SU-DHL-6 (cell line): ENCODE measurements around the gene SLC9A9.
"Not testable (repeated sequence)": the region's sequence is repeated elsewhere in the genome, so short reads cannot be mapped to it uniquely, and the experiment has no call there.

ENCODE experiments used
- H2AFZ ChIP-seq: fragments of 200-600 bp; sonication (generic); 2 replicates; pipeline ENCODE4 v1.6.1; 2014; ENCODE audit warnings: low read depth, mild to moderate bottlenecking, moderate library complexity, mixed read lengths, antibody characterized with exemption, low read length; ENCODE audit not compliant: severe bottlenecking
- H3F3A ChIP-seq: fragments of 200-600 bp; shearing (Covaris generic); 2 replicates; pipeline ENCODE4 v1.6.0; 2016; ENCODE audit warnings: antibody characterized with exemption, mild to moderate bottlenecking; ENCODE audit not compliant: insufficient read depth
- H3K27ac ChIP-seq: fragments of 200-600 bp; sonication (generic); 2 replicates; pipeline ENCODE4 v1.5.1; 2016; ENCODE audit warnings: low read depth, mild to moderate bottlenecking, low read length, moderate library complexity, mixed read lengths
- H3K27me3 ChIP-seq: fragments of 200-600 bp; sonication (generic), shearing (Covaris generic); 2 replicates; pipeline ENCODE4 v1.6.0; 2014; ENCODE audit warnings: mild to moderate bottlenecking, low read length
- H3K36me3 ChIP-seq: fragments of 200-600 bp; sonication (generic); 2 replicates; pipeline ENCODE4 v1.6.1; 2014; ENCODE audit warnings: mild to moderate bottlenecking, low read length, mixed read lengths
- H3K4me2 ChIP-seq: fragments of 300-600, 200-600 bp; shearing (Covaris generic), sonication (generic); 2 replicates; pipeline ENCODE4 v1.6.0; 2014; ENCODE audit warnings: low read length, low read depth, mild to moderate bottlenecking; ENCODE audit not compliant: poor library complexity, severe bottlenecking
- H3K4me3 ChIP-seq: fragments of 200-600 bp; sonication (generic); 2 replicates; pipeline ENCODE4 v1.5.1; 2014; ENCODE audit warnings: antibody characterized with exemption, low read length, mild to moderate bottlenecking, mixed read lengths; ENCODE audit not compliant: insufficient read depth, poor library complexity, severe bottlenecking
- H3K79me2 ChIP-seq: fragments of 200-600 bp; sonication (generic); 2 replicates; pipeline ENCODE4 v1.6.1; 2014; ENCODE audit warnings: mild to moderate bottlenecking, low read length, moderate library complexity; ENCODE audit not compliant: insufficient read depth
- H3K9ac ChIP-seq: fragments of 200-600 bp; sonication (generic); 2 replicates; pipeline ENCODE4 v1.7.0; 2014; ENCODE audit warnings: mild to moderate bottlenecking, low read length
- H3K9me2 ChIP-seq: fragments of 200-600 bp; sonication (generic); replicated peaks from 2 replicates; pipeline ENCODE4 v1.6.1; 2014; ENCODE audit warnings: low read length; ENCODE audit not compliant: insufficient read depth
- H3K9me3 ChIP-seq: fragments of 200-600 bp; sonication (generic); 2 replicates; pipeline ENCODE4 v1.6.1; 2014; ENCODE audit warnings: low read length, mixed read lengths; ENCODE audit not compliant: insufficient read depth
- H4K20me1 ChIP-seq: fragments of 200-600 bp; sonication (generic); 2 replicates; pipeline ENCODE4 v1.6.1; 2014; ENCODE audit warnings: low read depth, mild to moderate bottlenecking, antibody characterized with exemption, low read length, moderate library complexity, mixed read lengths
- EZH2phosphoT487 ChIP-seq: fragments of 200-600 bp; sonication (generic), shearing (Covaris generic); conservative IDR thresholded peaks from 2 replicates; pipeline ENCODE4 v1.6.1; 2018; ENCODE audit warnings: mild to moderate bottlenecking, antibody characterized with exemption, low read length, moderate library complexity, mixed read lengths
- TF ChIP-seq, protein P1 (sequence below): fragments of 200-600 bp; sonication (generic); IDR thresholded peaks from one replicate; pipeline ENCODE4 v1.5.1; 2017; ENCODE audit warnings: antibody characterized with exemption, mild to moderate bottlenecking, low read length, moderate library complexity; ENCODE audit not compliant: insufficient read depth, poor library complexity, severe bottlenecking

Gene SLC9A9

DNA sequence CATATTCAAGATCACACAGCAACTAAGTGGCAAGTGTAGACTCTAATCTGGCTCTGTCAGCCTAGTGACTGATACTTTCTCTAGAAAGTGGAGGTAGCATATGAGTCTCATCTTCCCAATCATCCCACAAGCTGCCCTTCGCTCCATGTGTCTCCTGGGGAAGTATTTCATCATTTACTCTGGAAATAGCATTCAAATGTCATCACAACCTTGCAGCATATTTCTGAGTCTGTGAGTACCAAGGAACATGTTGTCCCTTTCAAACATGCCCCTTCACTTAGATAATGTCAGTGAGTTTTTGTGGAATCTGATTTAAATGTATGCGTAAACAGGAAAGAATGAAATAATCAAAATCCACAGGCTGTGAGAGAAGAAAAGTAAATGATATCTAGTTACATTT is 322.9 kb downstream of the SLC9A9 start:
- no peak overlapping the region for H3K27ac ChIP-seq
- H2AFZ ChIP-seq = no peak overlapping the region
- H3K4me3 ChIP-seq = no peak overlapping the region
- H3K9me2 ChIP-seq = no peaks in the 10 kb centered on the region
- H3F3A ChIP-seq = no peaks in the 10 kb centered on the region
- no peak for TF ChIP-seq EZH2phosphoT487
- TF ChIP-seq, protein P1, sequence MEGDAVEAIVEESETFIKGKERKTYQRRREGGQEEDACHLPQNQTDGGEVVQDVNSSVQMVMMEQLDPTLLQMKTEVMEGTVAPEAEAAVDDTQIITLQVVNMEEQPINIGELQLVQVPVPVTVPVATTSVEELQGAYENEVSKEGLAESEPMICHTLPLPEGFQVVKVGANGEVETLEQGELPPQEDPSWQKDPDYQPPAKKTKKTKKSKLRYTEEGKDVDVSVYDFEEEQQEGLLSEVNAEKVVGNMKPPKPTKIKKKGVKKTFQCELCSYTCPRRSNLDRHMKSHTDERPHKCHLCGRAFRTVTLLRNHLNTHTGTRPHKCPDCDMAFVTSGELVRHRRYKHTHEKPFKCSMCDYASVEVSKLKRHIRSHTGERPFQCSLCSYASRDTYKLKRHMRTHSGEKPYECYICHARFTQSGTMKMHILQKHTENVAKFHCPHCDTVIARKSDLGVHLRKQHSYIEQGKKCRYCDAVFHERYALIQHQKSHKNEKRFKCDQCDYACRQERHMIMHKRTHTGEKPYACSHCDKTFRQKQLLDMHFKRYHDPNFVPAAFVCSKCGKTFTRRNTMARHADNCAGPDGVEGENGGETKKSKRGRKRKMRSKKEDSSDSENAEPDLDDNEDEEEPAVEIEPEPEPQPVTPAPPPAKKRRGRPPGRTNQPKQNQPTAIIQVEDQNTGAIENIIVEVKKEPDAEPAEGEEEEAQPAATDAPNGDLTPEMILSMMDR = no peak
- no peak overlapping the region for H3K9ac ChIP-seq
- H3K4me2 ChIP-seq = no peak overlapping the region
- no peaks in the 10 kb centered on the region for H3K27me3 ChIP-seq
- H4K20me1 ChIP-seq = no peaks in the 10 kb centered on the region
- H3K79me2 ChIP-seq = no peaks in the 10 kb centered on the region
- no peaks in the 10 kb centered on the region for H3K36me3 ChIP-seq
- H3K9me3 ChIP-seq = no peaks in the 10 kb centered on the region

DNA sequence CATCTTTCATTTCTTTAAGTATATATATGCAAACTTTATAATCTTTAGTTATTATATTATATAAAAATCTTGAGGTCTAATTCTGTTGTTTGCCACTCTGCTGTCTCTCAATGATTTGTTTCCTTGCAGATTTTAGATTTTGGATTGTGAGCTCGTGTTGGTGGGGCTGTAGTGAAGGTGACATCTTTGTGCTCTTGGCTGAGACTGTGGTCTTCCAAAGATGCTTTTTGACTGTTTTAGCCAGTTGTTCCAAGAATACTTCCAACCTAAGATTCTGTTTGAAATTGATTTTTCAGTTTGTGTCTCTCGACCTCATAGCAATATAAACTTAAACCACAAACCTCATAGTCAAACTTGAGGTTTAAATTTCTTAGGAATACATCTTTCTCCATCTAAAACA is 326.5 kb downstream of the SLC9A9 start:
- Histone ChIP-seq H3K4me3 (no peak overlapping the region), H3K9me2 (no peaks in the 10 kb centered on the region), H3K9me3 (no peaks in the 10 kb centered on the region), H3K79me2 (no peaks in the 10 kb centered on the region), H4K20me1 (no peaks in the 10 kb centered on the region), H3K27ac (no peak overlapping the region), H3K4me2 (no peak overlapping the region), H3K36me3 (no peaks in the 10 kb centered on the region), H3K9ac (no peak overlapping the region), H3F3A (no peaks in the 10 kb centered on the region), H2AFZ (no peak overlapping the region), H3K27me3 (no peaks in the 10 kb centered on the region)
- TF ChIP-seq, protein P1 = no peak
- TF ChIP-seq EZH2phosphoT487 = no peak

DNA sequence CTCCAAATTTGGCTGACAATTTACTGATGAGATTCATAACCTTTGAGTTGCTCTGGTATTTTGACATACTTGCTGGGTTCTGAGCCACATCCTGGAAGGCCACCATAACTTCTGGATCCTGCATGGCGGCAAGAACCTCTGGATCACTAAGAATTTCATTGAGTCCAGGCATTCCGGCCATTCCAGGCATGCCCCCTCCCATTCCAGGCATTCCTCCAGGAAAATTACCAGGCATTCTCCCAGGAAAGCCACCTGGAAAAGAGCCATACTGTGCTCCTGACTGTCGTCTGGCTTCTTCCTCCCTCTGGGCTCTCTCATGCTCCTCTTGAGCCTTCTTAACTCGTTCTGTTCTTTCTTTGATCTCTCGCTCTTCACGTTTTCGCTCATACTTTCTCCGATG is 331.1 kb downstream of the SLC9A9 start:
- not testable (repeated sequence) for H3K27ac ChIP-seq, H2AFZ ChIP-seq, H3K9ac ChIP-seq, H3K9me3 ChIP-seq, H3K4me2 ChIP-seq, H3K79me2 ChIP-seq, H3K36me3 ChIP-seq, H3K27me3 ChIP-seq, H3F3A ChIP-seq, H3K4me3 ChIP-seq, H3K9me2 ChIP-seq, H4K20me1 ChIP-seq

DNA sequence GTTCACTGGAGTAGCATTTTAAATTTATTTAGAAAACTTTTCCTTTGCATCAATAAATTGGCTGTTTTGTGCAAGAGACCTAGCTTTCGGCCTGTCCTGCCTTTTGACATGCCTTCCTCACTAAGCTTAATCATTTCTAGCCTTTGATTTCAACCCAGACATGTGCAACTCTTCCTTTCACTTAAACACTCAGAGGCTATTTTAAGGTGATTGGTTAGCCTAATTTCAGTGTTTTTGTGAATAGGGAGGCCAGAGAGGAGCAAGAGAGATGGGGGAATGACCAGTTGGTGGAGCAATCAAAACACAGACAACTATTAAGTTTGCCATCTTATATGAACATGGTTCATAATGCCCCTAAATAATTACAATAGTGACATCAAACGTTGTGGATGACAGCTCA is 333.4 kb downstream of the SLC9A9 start:
- no peak overlapping the region for H3K4me3 ChIP-seq
- no peak overlapping the region for H3K4me2 ChIP-seq
- H3K79me2 ChIP-seq = no peaks in the 10 kb centered on the region
- H3K9ac ChIP-seq = no peak overlapping the region
- no peaks in the 10 kb centered on the region for H3K9me3 ChIP-seq
- H3K27me3 ChIP-seq = no peaks in the 10 kb centered on the region
- H3K36me3 ChIP-seq = no peaks in the 10 kb centered on the region
- H3F3A ChIP-seq = no peaks in the 10 kb centered on the region
- H3K9me2 ChIP-seq = no peaks in the 10 kb centered on the region
- no peaks in the 10 kb centered on the region for H4K20me1 ChIP-seq
- TF ChIP-seq, protein P1 = no peak
- no peak for TF ChIP-seq EZH2phosphoT487
- no peak overlapping the region for H2AFZ ChIP-seq
- no peak overlapping the region for H3K27ac ChIP-seq
